Measurements from ENCODE around the gene HSP90AB1.

Gene HSP90AB1

GRCh38 chr6:44255105-44255808, 8.4 kb downstream of the HSP90AB1 start:
- DNase-seq (ENCODE audit: low read depth in 2 of 2) = peak in 1 of 2 donors; percentile 30

DNA sequence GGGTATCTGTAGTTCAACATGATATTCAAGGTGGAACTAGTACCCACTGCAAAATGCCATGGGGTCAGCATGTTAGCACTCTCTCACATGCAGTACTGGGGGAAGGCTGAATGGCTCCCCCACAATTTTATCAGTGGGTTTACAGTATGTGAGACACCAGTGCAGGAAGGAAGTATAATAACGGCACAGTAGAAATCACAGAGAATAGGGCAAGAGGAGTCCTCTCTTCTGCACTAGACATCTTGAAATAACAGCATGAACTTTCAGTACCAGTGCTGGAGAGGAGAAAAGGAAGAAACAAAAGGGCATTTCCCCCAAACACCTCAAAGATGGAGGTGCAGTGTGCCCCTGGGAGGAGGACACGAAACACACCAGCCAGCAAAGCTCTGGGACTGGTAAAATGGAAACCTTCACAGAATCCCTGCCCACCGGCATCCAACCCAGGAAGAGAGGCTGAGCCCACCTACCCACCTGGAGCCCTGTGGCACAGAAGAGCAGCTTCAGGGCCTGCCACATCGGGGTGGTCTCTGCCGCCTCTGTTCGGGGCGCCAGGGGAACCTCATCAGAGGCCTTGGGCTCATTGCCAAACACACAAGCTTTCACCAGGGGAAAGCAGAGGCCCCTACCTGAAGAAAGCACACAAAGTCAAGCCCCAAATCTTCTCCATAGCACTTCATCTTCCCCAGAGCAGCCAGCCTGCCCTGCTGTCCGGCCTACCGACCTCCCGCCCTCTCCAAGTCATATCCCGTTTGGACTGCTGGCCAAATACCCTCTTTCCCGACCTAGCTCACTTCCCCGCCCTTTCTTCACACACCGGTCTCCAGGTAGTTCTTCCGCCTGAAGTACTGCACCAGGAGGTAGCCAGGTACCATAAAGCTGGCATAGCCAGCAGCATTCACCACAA, 9.2 kb downstream of the HSP90AB1 start:
- DNase-seq (ENCODE audit: low read depth in 2 of 2) = no peak

DNA sequence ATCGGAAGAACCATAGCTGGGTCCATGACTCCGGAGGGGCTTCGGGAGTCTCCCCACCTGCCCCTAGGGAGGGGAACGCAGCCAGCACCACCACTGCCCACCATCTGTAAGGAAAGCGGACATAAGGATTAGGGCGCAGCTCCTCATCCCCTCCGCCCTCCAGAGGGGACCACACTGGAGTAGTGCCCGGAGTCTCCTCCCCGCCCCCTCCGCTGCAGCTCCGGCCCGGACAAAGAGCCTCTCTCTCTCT, 9.8 kb downstream of the HSP90AB1 start:
- no peak for DNase-seq (ENCODE audit: low read depth in 2 of 2)

GRCh38 chr6:44257025-44257752, 10.3 kb downstream of the HSP90AB1 start, which contains the start of gene SLC35B2:
SLC35B2 (minus strand) TSS chr6:44257528; CDS start chr6:44257410, 118 bp downstream.
- DNase-seq (ENCODE audit: low read depth in 2 of 2) = peak; percentile 54 to 61

- DNase-seq (ENCODE audit: low read depth in 2 of 2) = no peak
These were observed 10.9 kb downstream of the HSP90AB1 start for GRCh38 chr6:44257753-44258324.

- no peak for DNase-seq (ENCODE audit: low read depth in 2 of 2)
These were observed 11.5 kb downstream of the HSP90AB1 start for GRCh38 chr6:44258325-44258863.

- DNase-seq (ENCODE audit: low read depth in 2 of 2) = no peak
These were observed 12.0 kb downstream of the HSP90AB1 start for GRCh38 chr6:44258921-44259320.

DNA sequence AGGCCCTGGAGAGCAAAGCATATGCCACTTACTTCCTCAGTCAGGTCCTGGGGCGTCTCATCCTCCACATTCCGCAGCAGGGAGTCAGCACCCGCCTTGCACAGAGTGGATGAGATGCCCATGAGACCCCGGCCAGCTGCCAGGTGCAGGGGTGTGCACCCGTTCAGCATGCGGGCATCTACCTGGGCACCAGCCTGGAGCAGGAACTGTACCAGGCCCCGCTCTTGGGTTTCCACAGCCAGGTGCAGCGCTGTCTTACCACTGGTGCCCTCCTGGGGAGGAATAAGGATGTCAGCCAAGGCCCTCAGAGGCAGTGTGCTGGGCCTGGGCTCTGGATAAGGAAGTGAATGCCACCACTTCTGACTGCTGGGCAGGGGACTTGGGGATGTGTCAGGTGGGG, 13.1 kb downstream of the HSP90AB1 start:
- DNase-seq (ENCODE audit: low read depth in 2 of 2) = no peak

DNA sequence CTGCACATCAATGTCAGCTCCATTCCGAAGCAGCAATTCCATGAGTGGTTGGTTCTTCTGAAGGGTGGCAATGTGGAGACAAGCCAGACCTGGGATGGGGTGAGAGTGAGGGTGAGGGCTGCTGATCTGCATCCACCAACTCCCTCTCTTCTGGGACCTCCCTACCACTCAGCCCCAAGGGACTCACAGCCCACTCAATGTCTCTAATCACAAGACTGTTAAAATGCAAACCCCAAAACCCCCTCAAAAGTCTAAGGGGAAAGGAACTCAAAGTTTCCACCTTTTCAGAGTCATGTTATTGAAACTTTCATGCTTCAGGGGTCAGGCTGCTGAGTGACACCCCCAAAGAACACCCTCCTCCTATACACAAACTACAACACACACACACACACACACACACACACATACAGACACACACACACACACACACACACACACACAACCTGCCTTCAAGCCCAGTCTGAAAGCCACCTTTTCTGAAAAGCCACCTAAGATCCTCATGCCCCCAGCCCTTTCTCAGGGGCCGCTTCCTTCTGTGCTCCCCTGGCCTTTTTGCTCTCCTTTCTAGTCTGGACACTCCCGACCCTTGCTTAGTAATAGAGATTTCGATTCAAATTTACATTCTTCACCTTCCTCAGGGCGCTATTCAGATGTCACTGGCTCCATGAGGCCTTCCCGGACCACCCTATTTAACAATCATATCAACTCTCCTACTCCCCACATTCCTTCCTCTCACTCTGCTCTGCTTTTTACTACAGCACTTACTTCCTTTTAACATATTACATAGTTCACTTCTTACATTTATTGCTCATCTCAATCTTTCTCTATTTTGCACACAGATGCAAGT, 13.8 kb downstream of the HSP90AB1 start:
- DNase-seq (ENCODE audit: low read depth in 2 of 2) = no peak

DNA sequence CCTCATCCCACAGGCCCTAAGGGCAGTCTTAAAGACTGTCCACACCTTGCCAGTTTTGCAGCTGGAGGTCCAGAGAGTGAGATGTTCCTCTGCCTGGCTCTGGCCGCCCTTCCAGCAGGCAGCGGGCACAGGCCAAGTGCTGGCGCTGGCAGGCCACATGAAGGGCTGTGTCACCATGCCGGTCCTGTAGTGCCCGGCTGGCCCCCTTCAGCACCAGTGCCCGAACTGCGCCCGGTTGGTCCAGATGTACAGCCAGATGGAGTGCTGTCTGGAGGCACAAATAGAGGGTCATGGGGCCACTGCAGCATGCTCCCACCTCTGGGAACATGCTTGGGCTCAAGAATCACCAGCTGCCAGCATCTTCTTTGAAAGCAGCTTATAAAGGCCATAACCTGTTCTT, 14.7 kb downstream of the HSP90AB1 start:
- DNase-seq (ENCODE audit: low read depth in 2 of 2) = no peak

GRCh38 chr6:44262467-44263353, 15.8 kb downstream of the HSP90AB1 start:
- DNase-seq (ENCODE audit: low read depth in 2 of 2) = no peak

DNA sequence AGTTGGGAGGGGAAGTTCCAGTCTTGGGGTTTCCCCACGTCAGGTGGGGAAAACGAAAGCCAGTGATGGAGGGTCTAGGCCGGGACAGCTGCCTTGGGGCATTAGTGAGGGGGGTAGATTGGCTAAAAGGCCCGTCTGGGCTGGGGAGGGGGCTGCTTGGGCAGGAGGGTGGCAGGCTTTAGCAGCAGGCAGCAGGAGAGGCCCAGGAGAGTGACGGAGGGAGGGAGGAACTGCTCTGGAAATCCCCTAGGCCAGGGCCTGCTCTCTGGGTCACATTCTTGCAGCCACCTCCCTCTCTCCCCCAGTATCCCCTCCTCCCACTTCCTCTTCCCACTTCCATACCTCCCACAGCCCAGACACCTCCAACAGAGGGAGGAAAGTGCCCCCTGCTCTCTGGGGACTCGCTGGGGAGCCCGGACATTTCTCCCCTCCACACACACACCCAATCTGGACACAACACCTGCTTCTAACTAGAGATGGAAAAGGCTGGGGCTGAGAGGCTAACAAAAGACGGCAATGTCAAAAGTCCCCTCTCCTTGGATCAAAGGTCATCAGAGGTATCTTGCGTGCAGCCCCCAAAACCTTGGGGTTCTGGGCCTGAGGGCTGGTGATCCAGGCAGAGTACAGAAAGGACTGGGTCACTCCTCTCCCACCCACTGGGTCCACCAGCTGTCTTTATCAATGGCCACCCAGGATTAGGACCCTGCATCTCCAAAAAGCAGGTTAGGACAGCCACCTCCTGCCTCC, 16.6 kb downstream of the HSP90AB1 start:
- DNase-seq (ENCODE audit: low read depth in 2 of 2) = no peak

DNA sequence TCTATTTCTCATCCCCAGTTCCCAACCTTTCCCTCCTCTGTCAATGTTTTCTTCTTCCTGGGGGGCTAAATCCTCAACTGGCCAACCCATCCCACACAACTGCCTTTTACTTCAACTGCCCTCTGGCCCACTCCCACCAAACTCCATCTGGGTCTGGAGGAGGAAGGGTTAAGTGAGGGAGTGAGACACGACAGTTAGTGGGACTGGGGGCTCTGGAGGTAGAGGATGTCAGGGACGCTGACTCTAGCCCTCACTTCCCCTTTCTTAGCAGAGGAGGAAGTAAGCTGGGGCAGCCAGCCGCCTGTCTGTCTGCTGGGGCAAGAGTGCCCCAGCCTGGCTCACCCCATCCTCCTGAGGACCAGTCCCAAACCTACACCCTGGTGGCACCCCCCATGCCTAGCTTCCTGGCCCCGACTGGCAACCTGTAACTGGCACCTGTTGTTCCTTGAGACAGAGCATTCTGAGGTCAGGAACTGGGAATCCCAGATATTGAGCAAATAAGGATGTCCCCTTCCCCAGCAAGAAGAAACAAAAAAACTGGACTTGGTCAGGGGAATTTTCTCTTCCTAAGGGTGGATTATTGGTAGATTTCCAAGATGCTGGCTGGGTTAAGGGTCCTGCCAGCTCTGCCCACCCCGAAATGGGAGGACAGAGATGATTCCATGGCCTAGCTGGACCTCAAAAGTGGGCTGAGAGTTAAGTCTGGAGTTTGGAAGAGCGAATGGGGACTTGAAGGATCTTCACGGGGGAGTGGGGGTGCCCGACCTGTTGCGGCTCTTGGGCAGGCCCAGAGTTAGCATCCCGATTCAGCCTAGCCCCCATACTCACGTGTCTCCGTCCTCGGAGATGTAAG, 17.5 kb downstream of the HSP90AB1 start:
- DNase-seq (ENCODE audit: low read depth in 2 of 2) = no peak

- DNase-seq (ENCODE audit: low read depth in 2 of 2) = peak; percentile 94 to 95
These were observed 18.3 kb downstream of the HSP90AB1 start, which contains the start of gene NFKBIE for GRCh38 chr6:44265007-44265721. NFKBIE (minus strand) TSS chr6:44265551; CDS start chr6:44265346, 205 bp downstream.

DNA sequence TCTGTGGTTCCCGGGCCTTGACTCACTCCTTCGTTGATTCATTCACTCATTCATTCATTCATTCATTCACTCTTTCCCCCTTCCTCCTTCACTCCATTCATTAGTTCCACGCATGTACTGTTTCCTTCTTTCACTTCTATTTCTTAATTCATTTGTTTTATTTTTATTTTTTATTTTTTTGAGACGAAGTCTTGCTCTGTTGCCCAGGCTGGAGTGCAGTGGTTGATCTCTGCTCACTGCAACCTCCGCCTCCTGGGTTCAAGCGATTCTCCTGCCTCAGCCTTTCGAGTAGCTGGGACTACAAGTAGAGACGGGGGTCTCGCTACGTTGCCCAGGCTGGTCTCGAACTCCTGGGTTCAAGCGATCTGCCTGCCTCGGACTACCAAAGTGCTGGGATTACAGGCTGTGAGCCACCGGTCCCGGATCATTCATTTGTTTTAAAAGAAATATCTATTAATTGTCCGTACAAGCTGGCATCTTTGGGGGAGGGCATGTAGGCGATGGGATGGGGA, 18.9 kb downstream of the HSP90AB1 start:
- no peak for DNase-seq (ENCODE audit: low read depth in 2 of 2)

- no peak for DNase-seq (ENCODE audit: low read depth in 2 of 2)
These were observed 19.4 kb downstream of the HSP90AB1 start for GRCh38 chr6:44266347-44266746.

DNA sequence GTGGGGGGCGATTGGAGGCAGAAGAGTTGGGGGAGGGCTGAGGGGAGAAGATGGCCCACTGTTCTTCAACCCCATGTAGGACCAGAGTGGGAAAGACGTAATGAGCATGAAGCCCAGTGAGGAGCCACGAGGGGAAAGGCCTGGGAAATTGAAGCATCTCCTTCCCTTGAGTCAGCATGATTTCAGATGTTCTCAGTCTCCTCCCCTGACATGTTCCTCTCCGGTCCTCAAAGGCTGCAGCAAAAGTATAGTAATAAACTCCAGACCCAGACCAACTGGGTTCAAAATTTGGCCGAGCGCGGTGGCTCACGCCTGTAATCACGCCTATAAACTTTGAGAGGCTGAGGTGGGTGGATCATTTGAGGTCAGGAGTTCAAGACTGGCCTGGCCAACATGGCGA, 20.4 kb downstream of the HSP90AB1 start:
- DNase-seq (ENCODE audit: low read depth in 2 of 2) = no peak
